H4 (cell line): ENCODE results near the gene PHACTR4. TPM values are rescaled to one million over a fixed set of nuclear protein-coding genes. Genes with fewer than 3 reads are reported as not detected.
A peak's percentile ranks its signal among the peaks of the same experiment; 100 is the strongest.
"Not testable (repeated sequence)": the region's sequence is repeated elsewhere in the genome, so short reads cannot be mapped to it uniquely, and the experiment has no call there.

Experiments
- DNase-seq: peaks from one replicate; pipeline ENCODE4 v3.0.0-alpha.2; 2015; ENCODE audit warnings: low spot score
- total RNA-seq: library from RNA; depleted of rRNA; stranded (reverse); fragments of >200 nt; shearing (Covaris generic); gene quantifications from 2 replicates; pipeline ENCODE4 v1.2.3, GENCODE V29; 2014; rRNA removed

Gene PHACTR4
- total RNA-seq = 7.9 and 15.5 TPM in 2 replicates

DNA sequence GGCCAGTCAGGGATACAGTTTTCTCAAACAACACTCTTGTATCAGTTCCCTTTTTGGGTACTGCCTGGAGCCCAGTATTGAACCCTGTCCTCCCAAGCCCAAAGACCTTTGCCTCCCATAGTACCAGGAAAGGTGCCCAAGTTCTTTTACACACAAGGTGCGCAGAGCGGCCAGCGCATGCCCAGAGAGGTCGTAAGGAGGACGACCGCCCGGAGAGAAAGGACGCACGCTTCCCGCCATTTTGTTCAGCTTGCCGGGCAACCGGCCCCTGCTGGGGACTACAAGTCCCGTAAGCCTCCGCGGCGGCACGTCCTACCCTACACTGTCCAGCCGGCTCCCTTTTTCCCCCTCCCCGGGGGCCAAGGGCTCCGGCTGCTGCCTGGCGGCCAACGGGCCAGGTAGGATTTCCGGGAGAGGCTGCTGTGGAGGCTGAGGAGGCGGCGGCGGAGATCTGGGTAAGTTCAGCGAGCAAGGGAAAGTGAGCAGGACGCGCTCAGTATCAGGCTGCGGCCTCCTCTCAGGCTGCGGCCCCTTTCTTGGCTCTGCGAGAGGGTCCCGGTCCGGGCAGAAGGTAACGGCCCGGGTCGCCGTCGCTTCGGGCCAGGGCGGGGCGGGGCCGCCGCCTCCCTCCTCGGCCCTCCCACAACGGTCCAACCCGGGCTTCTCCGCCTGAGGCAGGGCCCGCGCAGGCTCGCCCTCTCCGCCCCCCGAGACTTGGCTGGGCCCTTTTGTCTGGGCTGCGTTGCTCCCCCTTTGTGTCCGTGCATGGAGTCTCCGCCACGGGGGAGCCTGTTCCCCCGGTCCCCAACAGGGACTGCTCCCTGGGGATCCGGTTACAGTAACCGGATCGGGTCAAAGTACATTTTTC, at the start of gene PHACTR4:
PHACTR4 (plus strand) TSS at position 370 of the 868 bp plus-strand sequence. CDS start 37,708 bp downstream, outside the sequence.
- peak; percentile 90 for DNase-seq

GRCh38 chr1:28322194-28322593, 47.3 kb upstream of the PHACTR4 start:
- DNase-seq = no peak

DNA sequence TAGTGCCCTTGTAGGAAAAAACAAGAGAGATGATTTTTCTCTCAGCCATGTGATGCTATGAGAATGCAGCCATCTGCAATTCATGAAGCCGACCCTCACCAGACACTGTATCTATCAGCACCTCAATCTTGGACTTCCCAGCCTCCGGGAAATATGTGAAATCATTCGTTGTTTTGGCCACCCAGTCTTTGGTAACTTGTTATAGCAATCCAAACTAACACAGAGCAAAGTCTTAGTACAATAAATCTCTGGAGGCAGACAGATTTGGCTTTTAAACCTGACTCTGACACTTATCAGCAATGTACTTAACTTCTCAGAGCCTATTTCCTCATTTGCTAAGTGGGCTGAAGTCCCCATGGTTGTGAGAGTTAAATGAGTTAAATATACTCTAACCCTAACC, 45.8 kb upstream of the PHACTR4 start:
- no peak for DNase-seq

DNA sequence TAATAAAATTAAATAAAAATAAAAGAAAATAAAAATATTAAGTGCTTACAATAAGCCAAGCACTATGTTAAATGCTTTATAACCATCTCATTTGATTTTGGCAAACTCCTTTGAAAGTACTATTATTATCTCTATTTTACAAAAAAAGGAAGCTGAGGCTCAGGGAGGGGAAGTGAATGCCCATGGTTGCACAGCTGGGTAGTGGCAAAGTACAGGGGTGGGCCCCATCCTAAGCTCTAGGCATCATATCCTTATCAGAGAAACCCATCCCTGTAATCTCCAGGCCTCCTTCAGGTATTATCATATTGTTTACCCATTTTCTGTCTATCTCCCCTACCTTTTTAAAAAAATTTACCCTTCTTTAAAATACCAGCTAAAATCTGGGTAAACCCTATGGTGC, 43.0 kb upstream of the PHACTR4 start:
- DNase-seq = no peak

DNA sequence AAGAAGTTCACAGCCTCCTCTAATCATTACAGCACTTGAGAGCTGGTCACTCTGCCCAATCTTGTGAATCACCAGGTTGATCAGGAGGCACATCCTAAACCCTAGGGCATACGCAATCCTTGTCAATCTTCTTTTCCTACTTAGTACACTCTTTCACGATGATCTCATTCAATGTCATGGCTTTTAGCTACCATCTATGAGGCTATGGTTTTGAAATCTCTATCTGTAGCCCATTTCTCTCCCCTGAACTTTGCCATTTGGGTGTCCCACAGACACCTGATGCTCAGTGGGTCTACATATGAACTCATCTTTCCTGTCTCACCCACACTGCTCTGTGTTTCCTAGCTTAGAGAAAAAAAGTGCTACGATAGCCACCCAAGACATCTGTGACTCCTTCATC, 42.6 kb upstream of the PHACTR4 start:
- DNase-seq = no peak

DNA sequence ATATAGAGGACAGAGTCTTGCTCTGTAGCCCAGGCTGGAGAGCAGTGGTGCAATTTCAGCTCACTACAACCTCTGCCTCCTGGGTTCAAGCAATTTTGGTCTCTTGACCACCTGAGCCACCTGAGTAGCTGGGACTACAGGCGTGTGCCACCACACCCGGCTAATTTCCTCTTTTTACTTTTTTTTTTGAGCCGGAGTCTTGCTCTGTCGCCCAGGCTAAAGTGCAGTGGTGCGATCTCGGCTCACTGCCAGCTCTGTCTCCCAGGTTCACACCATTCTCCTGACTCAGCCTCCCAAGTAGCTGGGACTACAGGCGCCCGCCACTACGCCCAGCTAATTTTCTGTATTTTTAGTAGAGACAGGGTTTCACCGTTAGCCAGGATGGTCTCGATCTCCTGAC, 42.1 kb upstream of the PHACTR4 start:
- not testable (repeated sequence) for DNase-seq

DNA sequence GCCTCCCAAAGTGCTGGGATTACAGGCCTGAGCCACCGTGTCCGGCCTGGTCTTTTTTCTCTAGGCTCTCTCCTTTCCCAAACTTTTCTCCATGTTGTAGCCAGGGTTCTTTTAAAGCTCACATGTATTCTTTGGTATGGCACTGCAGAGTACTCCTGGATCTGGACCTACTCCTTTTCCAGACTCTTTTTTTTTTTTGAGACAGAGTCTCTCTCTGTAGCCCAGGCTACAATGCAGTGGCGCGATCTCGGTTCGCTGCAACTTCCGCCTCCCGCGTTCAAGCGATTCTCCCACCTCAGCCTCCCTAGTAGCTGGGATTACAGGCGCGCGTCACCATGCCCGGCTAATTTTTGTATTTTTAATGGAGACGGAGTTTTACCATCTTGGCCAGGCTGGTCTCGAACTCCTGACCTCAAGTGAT, 41.3 kb upstream of the PHACTR4 start:
- DNase-seq = no peak

- no peak for DNase-seq
Observed at GRCh38 chr1:28329395-28330153, 40.0 kb upstream of the PHACTR4 start.

- no peak for DNase-seq
Observed at GRCh38 chr1:28338897-28339296, 30.6 kb upstream of the PHACTR4 start.

DNA sequence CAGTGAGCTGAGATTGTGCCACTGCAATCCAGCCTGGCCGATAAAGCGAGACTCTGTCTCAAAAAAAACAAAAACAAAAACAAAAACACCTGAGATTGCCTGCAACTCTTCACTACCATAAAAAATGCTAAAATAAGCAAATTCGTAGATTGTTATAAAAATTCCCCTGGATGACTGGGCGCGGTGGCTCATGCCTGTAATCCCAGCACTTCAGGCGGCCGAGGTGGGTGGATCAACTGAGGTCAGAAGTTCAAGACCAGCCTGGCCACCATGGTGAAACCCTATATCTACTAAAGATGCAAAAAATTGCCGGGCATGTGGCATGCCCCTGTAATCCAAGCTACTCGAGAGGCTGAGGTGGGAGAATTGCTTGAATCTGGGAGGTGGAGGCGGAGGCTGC, 30.0 kb upstream of the PHACTR4 start:
- DNase-seq = no peak

DNA sequence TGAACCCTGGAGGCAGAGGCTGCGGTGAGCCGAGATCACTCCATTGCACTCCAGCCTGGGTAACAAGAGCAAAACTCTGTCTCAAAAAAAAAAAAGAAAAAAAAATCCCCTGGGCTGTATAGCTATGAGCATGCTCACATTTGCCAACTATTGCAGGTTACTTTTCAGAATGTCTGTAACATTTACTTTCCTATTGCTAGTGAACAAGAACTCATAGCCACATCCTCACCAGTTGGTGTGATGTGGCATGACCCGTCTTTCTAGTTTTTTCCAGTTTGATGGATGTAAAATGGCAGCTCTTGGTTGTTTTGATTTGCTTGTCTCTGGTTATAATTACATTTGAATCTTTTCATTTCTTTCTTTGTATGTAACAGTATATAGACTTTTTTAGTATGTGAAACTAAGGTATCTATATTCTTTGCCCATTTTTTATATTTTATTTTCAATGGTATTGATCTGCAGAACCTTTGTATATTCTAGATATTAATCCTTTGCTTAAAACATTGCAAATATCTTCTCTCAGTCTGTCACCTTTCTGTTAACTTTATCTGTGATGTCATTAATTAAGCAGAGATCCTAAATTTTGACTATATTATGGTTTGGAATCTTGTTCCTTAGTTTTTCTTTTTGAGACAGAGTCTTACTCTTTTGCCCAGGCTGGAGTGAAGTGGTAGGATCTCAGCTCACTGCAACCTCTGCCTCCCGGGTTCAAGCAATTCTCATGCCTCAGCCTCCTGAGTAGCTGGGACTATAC, 29.1 kb upstream of the PHACTR4 start:
- DNase-seq = no peak

GRCh38 chr1:28341591-28341990, 27.9 kb upstream of the PHACTR4 start:
- no peak for DNase-seq

GRCh38 chr1:28343405-28343804, 26.1 kb upstream of the PHACTR4 start:
- no peak for DNase-seq

DNA sequence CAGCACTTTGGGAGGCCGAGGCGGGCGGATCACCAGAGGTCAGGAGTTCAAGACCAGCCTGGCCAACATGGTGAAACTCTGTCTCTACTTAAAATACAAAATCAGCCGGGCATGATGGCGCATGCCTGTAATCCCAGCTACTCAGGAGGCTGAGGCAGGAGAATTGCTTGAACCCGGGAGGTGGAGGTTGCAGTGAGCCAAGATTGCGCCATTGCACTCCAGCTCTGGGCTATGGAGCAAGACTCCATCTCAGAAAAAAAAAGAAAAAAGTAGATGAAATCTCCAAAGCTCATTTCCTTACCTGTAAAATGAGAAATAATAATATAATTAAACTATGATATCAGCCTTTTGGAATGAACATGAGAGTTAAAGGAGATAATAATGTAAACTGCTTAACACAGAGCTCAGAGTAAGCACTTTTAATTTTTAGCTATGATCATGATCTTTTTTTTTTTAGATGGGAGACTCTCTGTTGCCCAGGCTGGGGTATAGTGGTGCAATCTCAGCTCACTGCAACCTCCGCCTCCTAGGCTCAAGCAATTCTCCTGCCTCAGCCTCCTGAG, 16.2 kb upstream of the PHACTR4 start:
- DNase-seq = not testable (repeated sequence)

DNA sequence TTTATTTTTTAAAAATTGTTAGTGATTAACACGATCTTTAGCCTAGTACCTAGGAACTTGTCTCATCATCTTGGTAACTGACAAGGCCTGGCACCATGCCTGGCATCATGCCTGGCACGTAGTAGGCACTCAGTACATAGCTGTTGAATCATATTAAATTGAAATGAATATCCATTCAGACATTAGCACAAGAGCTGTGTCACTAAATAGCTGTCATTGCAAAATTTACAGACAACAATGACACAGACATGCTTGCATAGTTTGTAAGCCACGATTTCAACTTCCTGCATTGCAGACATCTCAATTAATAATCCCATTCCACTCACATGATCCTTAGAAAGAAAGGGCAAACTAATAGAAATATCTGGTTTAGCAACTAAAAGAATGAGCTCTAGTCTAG, 15.4 kb upstream of the PHACTR4 start:
- peak; percentile 25 for DNase-seq

- no peak for DNase-seq
Observed at GRCh38 chr1:28358716-28359115, 10.8 kb upstream of the PHACTR4 start.

GRCh38 chr1:28359592-28360239, 9.8 kb upstream of the PHACTR4 start:
- DNase-seq = peak; percentile 49

- no peak for DNase-seq
Observed at GRCh38 chr1:28364888-28365287, 4.7 kb upstream of the PHACTR4 start.

DNA sequence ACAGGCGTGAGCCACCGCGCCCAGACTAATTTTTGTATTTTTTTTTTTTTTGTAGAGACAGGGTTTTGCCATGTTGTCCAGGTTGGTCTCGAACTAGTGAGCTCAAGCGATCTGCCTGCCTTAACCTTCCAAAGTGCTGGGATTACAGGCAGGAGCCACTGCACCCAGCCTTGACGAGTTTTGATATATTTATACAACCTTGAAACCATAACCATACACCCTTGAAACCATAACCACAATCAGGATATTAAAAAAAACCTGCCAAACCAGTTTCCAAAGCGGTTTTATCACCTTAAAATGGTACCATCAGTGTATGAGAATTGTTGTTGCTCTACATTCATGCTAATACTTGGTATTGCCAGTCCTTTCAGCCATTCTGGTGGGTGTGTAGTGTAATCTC, 3.7 kb upstream of the PHACTR4 start:
- no peak for DNase-seq

GRCh38 chr1:28368608-28369007, 932 bp upstream of the PHACTR4 start:
- DNase-seq = not testable (repeated sequence)
